Tongue (tissue), 2 donors: Measurements from ENCODE around the gene FBXO42. TPM values are rescaled to one million over a fixed set of nuclear protein-coding genes. Genes with fewer than 3 reads are reported as not detected.
"Not testable (repeated sequence)": the region's sequence is repeated elsewhere in the genome, so short reads cannot be mapped to it uniquely, and the experiment has no call there.

Source experiments
- DNase-seq: peaks from one replicate; pipeline ENCODE4 v3.0.0-alpha.2; 2015
- total RNA-seq: library from RNA; depleted of rRNA; stranded (reverse); fragments of >200 nt; gene quantifications from one replicate; pipeline ENCODE4 v1.2.3, GENCODE V29; 2014

The FBXO42 gene
- total RNA-seq, 1 donor from 2014 or later: 19.9 TPM

- DNase-seq: no peak
These were observed 109.6 kb downstream of the FBXO42 start for GRCh38 chr1:16242556-16243214.

GRCh38 chr1:16241221-16241708 lies 111.0 kb downstream of the FBXO42 start:
- no peak for DNase-seq

DNA sequence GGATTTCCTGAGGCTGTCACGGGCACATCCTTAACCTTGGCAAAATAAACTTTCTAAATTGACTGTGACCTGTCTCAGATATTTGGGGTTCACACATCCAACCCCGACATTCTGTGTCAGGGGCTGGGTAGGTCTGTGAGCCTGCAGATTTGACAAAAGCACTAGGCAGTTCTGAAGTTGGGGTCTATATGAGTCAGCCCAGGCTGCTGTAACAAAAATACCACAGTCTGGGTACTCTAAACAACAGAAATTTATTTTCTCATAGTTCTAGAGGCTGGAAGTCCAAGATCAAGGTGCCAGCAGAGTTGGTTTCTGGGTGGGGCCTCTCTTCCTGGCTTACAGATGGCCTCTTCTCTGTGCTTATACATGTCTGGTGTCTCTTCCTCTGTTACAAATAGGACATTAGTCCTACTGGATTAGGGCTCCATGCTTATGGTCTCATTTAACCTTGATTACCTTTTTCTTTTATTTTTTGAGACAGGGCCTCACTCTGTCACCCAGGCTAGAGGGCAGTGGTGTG lies 112.2 kb downstream of the FBXO42 start:
- DNase-seq: no peak

DNA sequence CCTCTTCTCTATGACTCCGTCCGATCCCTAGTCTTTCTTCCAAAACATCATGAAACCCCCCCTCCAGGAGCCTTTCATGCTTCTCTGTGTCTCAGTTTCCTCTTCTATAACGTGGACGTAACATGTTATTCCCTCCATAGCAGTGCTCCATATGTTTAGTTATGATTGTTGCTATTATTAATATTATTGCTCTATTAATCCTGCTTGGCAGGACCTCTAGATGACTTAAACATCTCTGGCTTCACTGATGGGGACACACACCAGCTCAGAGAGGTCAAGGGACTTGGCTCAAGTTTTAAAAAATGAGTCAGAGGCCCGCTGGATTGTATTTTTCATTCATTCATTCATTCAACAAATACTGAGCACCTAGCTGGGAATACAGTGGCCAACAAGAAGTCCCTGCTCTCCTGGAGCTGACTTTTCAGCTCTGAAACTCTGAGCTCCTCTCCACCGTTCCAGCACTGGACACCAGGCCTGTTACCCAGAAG lies 114.9 kb downstream of the FBXO42 start:
- DNase-seq: no peak

- DNase-seq: peak; percentile 97
These were observed 115.6 kb downstream of the FBXO42 start, which contains the start of gene CPLANE2 for GRCh38 chr1:16236511-16237342. CPLANE2 (minus strand) TSS chr1:16237183; CDS start chr1:16236742, 441 bp downstream.

DNA sequence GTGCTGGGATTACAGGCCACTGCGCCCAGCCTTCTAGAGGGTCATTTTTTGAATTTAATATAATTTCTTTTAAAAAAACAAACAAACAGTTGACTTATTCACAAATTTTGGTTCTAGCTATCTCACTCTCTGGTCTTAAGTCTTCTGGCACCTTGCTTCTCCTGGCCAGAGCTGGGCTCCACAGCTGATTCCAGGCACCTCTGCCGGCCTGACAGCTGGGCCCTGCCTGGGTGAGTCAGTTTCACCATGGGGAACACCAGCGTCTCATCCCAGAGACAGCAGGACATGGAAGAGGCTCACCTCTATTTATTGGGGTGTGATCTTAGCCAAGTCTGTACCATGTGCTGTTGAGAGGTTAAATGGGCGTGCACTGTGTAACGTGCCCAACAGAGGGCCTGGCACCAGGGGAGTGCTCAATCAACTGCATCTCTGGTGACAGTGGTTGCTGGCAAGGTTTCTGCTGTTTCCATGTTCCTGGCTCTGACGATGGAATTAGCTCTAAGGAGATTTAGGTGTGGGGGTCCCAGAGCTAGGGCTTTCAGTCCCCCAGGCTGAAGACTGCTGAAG lies 116.3 kb downstream of the FBXO42 start:
- peak; percentile 55 for DNase-seq

- DNase-seq: no peak
These were observed 116.9 kb downstream of the FBXO42 start for GRCh38 chr1:16235347-16235746.

GRCh38 chr1:16233431-16233830 lies 118.8 kb downstream of the FBXO42 start:
- DNase-seq: no peak

DNA sequence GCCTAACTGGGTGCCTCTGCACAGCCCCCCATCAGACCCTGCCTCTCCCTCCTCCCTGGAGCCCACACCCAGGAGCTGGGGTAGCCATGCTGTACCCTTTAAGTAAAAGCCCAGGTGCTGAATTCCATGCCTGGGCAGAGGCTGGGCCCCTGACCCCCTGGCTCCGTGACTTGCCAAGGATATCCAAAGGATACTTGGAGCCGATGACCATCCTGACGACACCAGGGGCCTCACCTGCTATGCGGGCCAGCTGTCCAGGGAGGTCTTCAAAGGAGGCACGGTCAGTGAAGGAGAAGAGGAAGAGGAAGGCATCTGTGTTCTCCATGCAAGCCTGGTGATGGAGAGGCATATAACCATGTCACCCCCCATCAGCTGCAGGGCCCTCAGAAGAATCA lies 120.0 kb downstream of the FBXO42 start:
- no peak for DNase-seq

DNA sequence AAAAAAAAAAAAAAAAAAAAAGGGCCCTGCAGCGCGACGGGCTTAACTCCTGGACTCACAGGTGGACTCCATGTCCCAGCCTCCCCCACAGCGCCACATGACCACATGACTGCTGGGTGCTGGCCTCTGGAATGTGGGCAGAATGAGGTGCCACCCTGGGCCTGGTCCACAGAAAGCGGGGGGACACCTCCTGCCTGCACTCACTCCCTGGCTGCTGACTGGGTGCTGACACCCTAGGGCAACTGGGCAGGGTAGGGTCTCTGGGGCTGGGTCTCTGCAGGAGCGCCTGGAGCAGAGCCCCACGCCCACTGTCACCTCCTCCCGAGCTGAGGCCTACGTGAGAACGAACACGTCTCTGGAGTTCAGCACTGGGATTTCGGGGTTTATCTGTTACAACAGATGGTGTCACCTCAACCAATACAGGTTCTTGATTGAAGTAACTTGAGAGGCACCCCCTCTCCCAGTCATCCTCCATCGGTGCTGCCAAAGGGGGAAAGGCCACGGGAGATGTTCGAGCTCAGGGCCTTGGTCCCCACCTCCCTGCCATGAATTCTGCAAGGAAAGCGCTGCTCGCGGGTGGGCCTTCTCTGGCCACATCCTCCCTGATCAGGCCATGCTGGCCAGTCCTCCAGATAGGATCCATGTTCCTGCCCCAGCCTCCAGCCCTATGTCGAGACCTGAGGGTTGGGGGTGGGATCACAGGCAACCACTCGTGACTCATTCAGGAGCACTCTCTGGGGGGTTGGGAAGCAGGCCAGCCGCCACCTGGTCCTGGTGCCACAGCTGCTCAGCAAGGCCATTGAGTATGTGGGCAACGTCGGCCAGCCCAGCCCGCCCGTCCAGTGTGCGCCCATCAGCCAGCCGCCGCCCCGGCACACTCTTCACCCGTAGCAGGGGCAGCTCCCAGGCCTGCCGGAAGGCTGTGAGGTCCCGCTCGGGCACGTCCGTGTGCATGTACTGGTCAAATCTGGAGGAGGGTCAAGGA lies 120.7 kb downstream of the FBXO42 start:
- DNase-seq: no peak

- no peak for DNase-seq
These were observed 121.5 kb downstream of the FBXO42 start for GRCh38 chr1:16230744-16231143.

DNA sequence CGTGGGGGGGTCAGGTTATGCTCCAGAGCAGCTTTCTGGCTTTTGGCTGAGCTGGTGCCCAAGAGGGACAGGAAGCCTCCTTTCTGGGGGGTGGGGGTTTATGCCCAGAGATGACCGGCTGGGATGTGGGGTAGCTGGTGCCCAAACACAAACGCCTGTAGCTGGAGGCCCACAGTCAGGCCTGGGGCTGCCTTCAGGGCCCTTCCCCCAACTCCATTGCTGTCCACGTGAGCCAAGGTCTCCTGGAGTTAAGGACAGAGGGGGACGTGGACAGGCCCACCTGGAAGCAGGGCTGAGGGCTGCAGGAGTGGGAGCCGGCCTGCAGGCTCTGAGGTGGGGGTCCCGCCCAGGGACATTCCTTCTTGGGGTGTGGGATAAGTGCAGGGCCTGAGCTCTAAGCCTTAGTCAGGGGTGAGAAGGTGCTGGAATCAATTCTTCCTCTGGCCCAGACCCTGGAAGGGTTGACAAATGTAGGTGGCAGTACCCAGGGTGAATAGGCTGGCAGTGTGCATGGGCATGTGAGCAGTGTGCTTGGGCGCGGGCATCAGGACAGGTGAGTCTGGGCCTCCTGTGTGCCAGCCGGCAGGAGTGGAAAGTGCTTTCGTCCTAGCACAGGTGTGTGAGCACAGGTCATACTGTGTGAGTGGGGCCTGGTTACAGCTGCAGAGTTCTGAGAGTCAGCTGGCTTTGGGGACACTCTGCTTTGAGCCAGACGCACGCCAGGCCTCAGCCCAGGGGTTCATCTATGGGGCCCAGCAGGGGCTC lies 122.1 kb downstream of the FBXO42 start:
- DNase-seq: no peak

DNA sequence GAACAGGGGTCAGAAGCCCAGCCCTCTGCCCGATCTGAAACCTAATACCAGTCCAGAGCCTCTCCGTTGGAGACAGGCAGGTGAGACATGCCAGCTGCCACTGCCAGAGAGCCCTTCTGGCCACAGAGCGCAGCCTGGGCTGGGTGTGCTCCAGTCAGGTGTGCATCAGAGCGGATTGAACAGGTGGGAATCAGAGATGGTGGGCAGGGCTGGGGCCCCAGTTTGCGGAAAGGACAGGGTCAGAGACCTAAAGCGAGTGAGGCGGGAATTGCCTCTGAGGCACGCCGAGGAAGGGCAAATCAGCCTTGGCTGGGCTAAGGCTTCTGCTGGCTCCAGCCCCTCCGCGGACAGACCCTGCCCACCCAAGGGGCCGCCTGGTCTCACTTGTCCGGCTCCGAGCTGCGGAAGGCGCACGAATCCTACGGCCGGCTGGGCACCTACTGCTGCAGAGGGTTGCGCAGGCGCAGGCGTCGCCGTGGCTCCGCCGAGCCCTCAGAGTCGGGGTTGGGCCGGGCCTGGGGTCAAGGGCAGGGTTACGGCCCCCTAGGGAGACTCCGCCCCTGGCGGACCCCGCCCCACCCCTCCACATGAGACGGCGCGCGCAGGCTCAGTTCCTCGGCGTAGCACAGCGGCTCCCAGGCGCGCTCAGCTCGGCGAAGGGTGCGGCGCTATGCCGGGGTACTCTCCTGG lies 125.6 kb downstream of the FBXO42 start:
- no peak for DNase-seq

DNA sequence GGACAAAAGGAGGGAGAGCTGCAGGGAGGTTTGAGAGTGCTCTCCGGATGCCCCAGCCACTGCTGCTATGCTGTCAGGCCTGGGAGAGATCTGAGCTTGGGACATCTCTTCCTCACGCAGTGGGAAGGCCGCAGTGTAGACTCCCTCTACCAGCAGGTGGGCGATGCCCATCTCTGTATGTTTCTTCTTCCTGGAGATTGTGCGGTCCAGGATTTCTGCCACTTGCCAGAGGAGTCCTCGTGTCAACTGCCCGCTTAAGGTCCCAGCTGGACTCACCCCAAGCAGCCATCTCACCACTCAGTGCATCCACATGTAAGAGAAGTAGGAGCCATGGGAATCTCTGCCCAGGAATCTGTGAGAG lies 126.2 kb downstream of the FBXO42 start:
- no peak for DNase-seq

- DNase-seq: no peak
These were observed 127.8 kb downstream of the FBXO42 start for GRCh38 chr1:16224472-16224871.

DNA sequence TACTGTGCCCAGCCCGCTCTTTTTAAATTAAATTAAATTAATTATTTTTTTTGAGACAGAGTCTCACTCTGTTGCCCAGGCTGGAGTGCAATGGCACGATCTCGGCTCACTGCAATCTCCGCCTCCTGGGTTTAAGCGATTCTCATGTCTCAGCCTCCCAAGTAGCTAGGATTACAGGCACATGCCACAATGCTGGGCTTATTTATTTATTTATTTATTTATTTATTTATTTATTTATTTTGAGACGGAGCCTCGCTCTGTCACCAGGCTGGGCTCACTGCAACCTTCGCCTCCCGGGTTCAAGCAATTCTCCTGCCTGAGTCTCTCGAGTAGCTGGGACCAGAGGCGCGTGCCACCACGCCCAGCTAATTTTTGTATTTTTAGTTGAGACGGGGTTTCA lies 129.6 kb downstream of the FBXO42 start:
- DNase-seq: not testable (repeated sequence)

- DNase-seq: no peak
These were observed 130.8 kb downstream of the FBXO42 start for GRCh38 chr1:16221499-16221898.

DNA sequence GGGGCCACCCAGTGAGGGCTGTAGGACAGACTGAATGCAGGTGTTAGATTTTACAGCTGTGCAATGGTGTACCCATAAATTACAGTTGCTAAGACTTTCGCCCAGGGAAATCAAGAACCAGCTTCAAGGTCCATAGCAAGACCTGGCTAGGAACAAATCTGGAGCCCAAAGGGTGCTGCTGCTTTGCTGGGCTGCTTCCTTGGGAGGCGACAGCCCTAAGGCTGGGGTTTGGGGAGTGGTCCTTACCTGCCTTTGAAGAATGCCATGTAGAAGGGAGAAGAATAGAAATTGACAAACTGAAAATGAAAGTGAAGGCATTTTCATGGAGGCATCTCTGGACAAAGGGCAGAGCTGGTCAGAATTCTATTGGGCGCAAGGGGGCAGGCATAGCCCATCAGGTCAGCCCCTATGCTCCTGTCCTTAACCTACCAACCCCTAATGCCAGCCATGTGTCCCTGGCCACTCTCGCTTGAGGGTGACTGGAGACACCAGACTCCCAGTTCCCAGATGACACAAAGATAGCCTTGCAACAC lies 132.2 kb downstream of the FBXO42 start:
- no peak for DNase-seq

- no peak for DNase-seq
These were observed 133.6 kb downstream of the FBXO42 start for GRCh38 chr1:16218674-16219071.
